HG03097 (cell line): ENCODE results near the gene TTC32.

ENCODE experiments used
- ATAC-seq: cut with Tn5 transposase; IDR thresholded peaks from one replicate; pipeline ENCODE4 v1.9.1; 2021; ENCODE audit not compliant: unreplicated experiment, low FRiP score

Gene TTC32

GRCh38 chr2:19854596-19855541, 46.9 kb downstream of the TTC32 start:
- no peak for ATAC-seq

- no peak for ATAC-seq
Measured at GRCh38 chr2:19851116-19851695, 50.6 kb downstream of the TTC32 start.

- no peak for ATAC-seq
Measured at GRCh38 chr2:19850056-19851050, 51.4 kb downstream of the TTC32 start.

GRCh38 chr2:19848952-19849351, 52.8 kb downstream of the TTC32 start:
- no peak for ATAC-seq

- no peak for ATAC-seq
Measured at GRCh38 chr2:19848029-19848750, 53.6 kb downstream of the TTC32 start.

GRCh38 chr2:19847486-19847885, 54.3 kb downstream of the TTC32 start:
- ATAC-seq, result no peak
